Measurements from ENCODE around the gene HOXC9. TPM values are rescaled to one million over a fixed set of nuclear protein-coding genes. Genes with fewer than 3 reads are reported as not detected.

Gene HOXC9
- total RNA-seq, 1 experiment from 2014 or later: 21.1 TPM

GRCh38 chr12:54034785-54035310 is 34.9 kb downstream of the HOXC9 start:
- CTCF ChIA-PET: no interaction called here
- intact Hi-C loops (cut with micrococcal nuclease; ENCODE audit: unreplicated experiment): loop anchor here (5.0 kb wide), 1 partner anchor 102 kb away; no protein-coding TSS in a partner anchor
- no peak for DNase-seq (ENCODE audit: low spot score)
- no peak for TF ChIP-seq EZH2 (IDR thresholded peaks at IDR 0.05; ENCODE audit: borderline replicate concordance, low read depth, low read length, poor library complexity, severe bottlenecking)
- Histone ChIP-seq H3K27ac (ENCODE audit: low read depth, low read length, poor library complexity, severe bottlenecking) (no peak overlapping the region), H3K4me3 (ENCODE audit: low read depth, low read length, poor library complexity, severe bottlenecking) (no peak overlapping the region), H3K27me3 (replicated peaks; ENCODE audit: insufficient read depth, low read depth, low read length, poor library complexity) (no peaks in the 10 kb centered on the region), H3K9me3 (ENCODE audit: low read depth, low read length, poor library complexity, severe bottlenecking) (no peaks in the 10 kb centered on the region), H3K4me1 (ENCODE audit: insufficient read depth, low read length, poor library complexity, severe bottlenecking) (peaks cover 34% of the 10 kb centered on the region), H3K36me3 (ENCODE audit: insufficient read depth, low read length, poor library complexity, severe bottlenecking) (peaks cover 10% of the 10 kb centered on the region)
- POLR2A ChIA-PET (ENCODE audit: low non-redundant PET): no interaction called here
- no TSS peak for BruUV-seq (replicated peaks)

GRCh38 chr12:54035568-54036264 is 35.8 kb downstream of the HOXC9 start:
- intact Hi-C loops (cut with micrococcal nuclease; ENCODE audit: unreplicated experiment): no loop called here
- BruUV-seq (replicated peaks): no TSS peak
- Histone ChIP-seq H3K9me3 (ENCODE audit: low read depth, low read length, poor library complexity, severe bottlenecking) (no peaks in the 10 kb centered on the region), H3K27me3 (replicated peaks; ENCODE audit: insufficient read depth, low read depth, low read length, poor library complexity) (no peaks in the 10 kb centered on the region), H3K4me1 (ENCODE audit: insufficient read depth, low read length, poor library complexity, severe bottlenecking) (peaks cover 34% of the 10 kb centered on the region), H3K36me3 (ENCODE audit: insufficient read depth, low read length, poor library complexity, severe bottlenecking) (peaks cover 1% of the 10 kb centered on the region), H3K27ac (ENCODE audit: low read depth, low read length, poor library complexity, severe bottlenecking) (no peak overlapping the region), H3K4me3 (ENCODE audit: low read depth, low read length, poor library complexity, severe bottlenecking) (no peak overlapping the region)
- no peak for TF ChIP-seq EZH2 (IDR thresholded peaks at IDR 0.05; ENCODE audit: borderline replicate concordance, low read depth, low read length, poor library complexity, severe bottlenecking)
- TF ChIP-seq CTCF (conservative IDR thresholded peaks at IDR 0.05; ENCODE audit: low read depth, low read length): no peak
- ChIA-PET POLR2A (ENCODE audit: low non-redundant PET) (interaction anchor here (0.5 kb wide), 1 partner anchor 23 kb away, joined by 4 read pairs; no protein-coding TSS in a partner anchor), CTCF (no interaction called here)
- DNase-seq (ENCODE audit: low spot score): no peak

GRCh38 chr12:54036620-54037359 is 36.8 kb downstream of the HOXC9 start:
- intact Hi-C loops (cut with micrococcal nuclease; ENCODE audit: unreplicated experiment): no loop called here
- H3K36me3 ChIP-seq (ENCODE audit: insufficient read depth, low read length, poor library complexity, severe bottlenecking): no peaks in the 10 kb centered on the region
- ChIA-PET POLR2A (ENCODE audit: low non-redundant PET) (no interaction called here), CTCF (interaction anchor here (0.6 to 1.0 kb wide), 2 partner anchors 31 to 167 kb away, joined by 3 read pairs; no protein-coding TSS in a partner anchor)
- peak; percentile 73 for DNase-seq (ENCODE audit: low spot score)
- TF ChIP-seq EZH2 (IDR thresholded peaks at IDR 0.05; ENCODE audit: borderline replicate concordance, low read depth, low read length, poor library complexity, severe bottlenecking): no peak
- no peak overlapping the region for H3K27ac ChIP-seq (ENCODE audit: low read depth, low read length, poor library complexity, severe bottlenecking)
- peaks cover 34% of the 10 kb centered on the region for H3K4me1 ChIP-seq (ENCODE audit: insufficient read depth, low read length, poor library complexity, severe bottlenecking)
- H3K27me3 ChIP-seq (replicated peaks; ENCODE audit: insufficient read depth, low read depth, low read length, poor library complexity): no peaks in the 10 kb centered on the region
- no TSS peak for BruUV-seq (replicated peaks)
- H3K4me3 ChIP-seq (ENCODE audit: low read depth, low read length, poor library complexity, severe bottlenecking): no peak overlapping the region
- no peaks in the 10 kb centered on the region for H3K9me3 ChIP-seq (ENCODE audit: low read depth, low read length, poor library complexity, severe bottlenecking)
